ENCODE results near the gene GPC2. TPM values are rescaled to one million over a fixed set of nuclear protein-coding genes. Genes with fewer than 3 reads are reported as not detected.
A peak's percentile ranks its signal among the peaks of the same experiment; 100 is the strongest.
"Not testable (repeated sequence)": the region's sequence is repeated elsewhere in the genome, so short reads cannot be mapped to it uniquely, and the experiment has no call there.

Gene GPC2
- 17.0 and 61.0 TPM in 2 replicates for total RNA-seq (ENCODE audit: low replicate concordance)

GRCh38 chr7:100177045-100178001 lies at the start of gene GPC2, which contains the start of gene STAG3:
GPC2 (minus strand) TSS chr7:100177381; CDS start chr7:100177199, 182 bp downstream.
STAG3 (plus strand) TSS chr7:100177918; CDS start chr7:100180557, 2,639 bp downstream.
- peaks cover 27% of the 10 kb centered on the region for H3K4me1 Mint-ChIP-seq
- peaks cover 17% of the 10 kb centered on the region for H3K27me3 ChIP-seq
- H3K4me2 ChIP-seq, result peak within 1 kb of the TSS; percentile 87
- H3K79me2 ChIP-seq (ENCODE audit: low read depth), result peaks cover 10% of the 10 kb centered on the region
- H3K36me3 ChIP-seq, result no peaks in the 10 kb centered on the region
- peaks cover 35% of the 10 kb centered on the region for H4K20me1 ChIP-seq (ENCODE audit: low read depth)
- peaks cover 11% of the 10 kb centered on the region for H3F3A ChIP-seq (ENCODE audit: low read depth)
- peak; percentile 98 for DNase-seq (ENCODE audit: low spot score)
- H3K4me1 ChIP-seq, result peaks cover 7% of the 10 kb centered on the region
- H3K36me3 Mint-ChIP-seq, result peaks cover 15% of the 10 kb centered on the region
- no peaks in the 10 kb centered on the region for H3K9me3 ChIP-seq (ENCODE audit: low read depth)
- H3K27ac ChIP-seq, result no peak within 1 kb of the TSS
- H3K4me3 ChIP-seq, result peak within 1 kb of the TSS; percentile 95
- no peak for TF ChIP-seq CTCF (IDR thresholded peaks at IDR 0.05)
- TF ChIP-seq EZH2phosphoT487 (IDR thresholded peaks at IDR 0.05), result no peak
- no peak for TF ChIP-seq EZH2 (IDR thresholded peaks at IDR 0.05)
- H3K4me3 Mint-ChIP-seq, result peak within 1 kb of the TSS; percentile 94
- H3K9ac ChIP-seq, result peak within 1 kb of the TSS; percentile 64
- H3K9me3 Mint-ChIP-seq, result no peaks in the 10 kb centered on the region
- H2AFZ ChIP-seq (replicated peaks), result peak within 1 kb of the TSS; percentile 83
- peaks cover 9% of the 10 kb centered on the region for H3K27me3 Mint-ChIP-seq (ENCODE audit: insufficient read depth, low read depth)
- no peak within 1 kb of the TSS for H3K27ac Mint-ChIP-seq

GRCh38 chr7:100224891-100225290 lies 47.7 kb upstream of the GPC2 start:
- not testable (repeated sequence) for H3K4me2 ChIP-seq; H3K27ac Mint-ChIP-seq; H4K20me1 ChIP-seq (ENCODE audit: low read depth); H3K9ac ChIP-seq; H3K9me3 ChIP-seq (ENCODE audit: low read depth); H3K27me3 ChIP-seq; H2AFZ ChIP-seq (replicated peaks); H3K27me3 Mint-ChIP-seq (ENCODE audit: insufficient read depth, low read depth); H3K27ac ChIP-seq; H3K4me1 ChIP-seq; H3K36me3 ChIP-seq; H3K4me3 Mint-ChIP-seq; H3K36me3 Mint-ChIP-seq; H3K4me3 ChIP-seq; H3K79me2 ChIP-seq (ENCODE audit: low read depth); DNase-seq (ENCODE audit: low spot score); H3K9me3 Mint-ChIP-seq
- peaks cover 12% of the 10 kb centered on the region for H3K4me1 Mint-ChIP-seq
- H3F3A ChIP-seq (ENCODE audit: low read depth), result peaks cover 13% of the 10 kb centered on the region

DNA sequence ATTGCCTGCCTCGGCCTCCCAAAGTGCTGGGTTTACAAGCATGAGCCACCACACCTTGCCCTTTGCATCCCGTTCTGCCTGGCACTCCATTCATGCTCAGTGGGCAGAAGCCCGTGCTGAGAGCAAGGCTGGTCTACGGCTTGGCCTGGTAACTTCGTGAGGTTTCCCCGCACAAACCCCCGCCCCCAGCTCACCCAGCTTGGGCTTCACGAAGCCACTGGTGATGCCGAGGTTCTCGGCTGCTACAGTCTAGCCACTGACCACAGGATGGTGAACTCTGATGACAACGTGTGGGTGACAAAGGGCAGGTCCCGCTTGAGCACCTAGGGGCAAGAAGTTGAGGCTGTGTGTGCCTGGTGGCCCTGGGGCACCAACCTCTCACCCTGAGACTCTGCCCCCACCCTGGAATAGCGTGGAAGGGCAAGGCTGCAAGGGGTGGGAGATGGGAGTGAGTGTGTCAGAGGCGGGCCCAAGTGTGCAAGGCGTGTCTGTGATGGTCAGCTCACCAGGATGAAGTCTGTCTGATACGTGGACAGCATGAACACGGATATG lies 46.3 kb upstream of the GPC2 start:
- not testable (repeated sequence) for H3K36me3 ChIP-seq

DNA sequence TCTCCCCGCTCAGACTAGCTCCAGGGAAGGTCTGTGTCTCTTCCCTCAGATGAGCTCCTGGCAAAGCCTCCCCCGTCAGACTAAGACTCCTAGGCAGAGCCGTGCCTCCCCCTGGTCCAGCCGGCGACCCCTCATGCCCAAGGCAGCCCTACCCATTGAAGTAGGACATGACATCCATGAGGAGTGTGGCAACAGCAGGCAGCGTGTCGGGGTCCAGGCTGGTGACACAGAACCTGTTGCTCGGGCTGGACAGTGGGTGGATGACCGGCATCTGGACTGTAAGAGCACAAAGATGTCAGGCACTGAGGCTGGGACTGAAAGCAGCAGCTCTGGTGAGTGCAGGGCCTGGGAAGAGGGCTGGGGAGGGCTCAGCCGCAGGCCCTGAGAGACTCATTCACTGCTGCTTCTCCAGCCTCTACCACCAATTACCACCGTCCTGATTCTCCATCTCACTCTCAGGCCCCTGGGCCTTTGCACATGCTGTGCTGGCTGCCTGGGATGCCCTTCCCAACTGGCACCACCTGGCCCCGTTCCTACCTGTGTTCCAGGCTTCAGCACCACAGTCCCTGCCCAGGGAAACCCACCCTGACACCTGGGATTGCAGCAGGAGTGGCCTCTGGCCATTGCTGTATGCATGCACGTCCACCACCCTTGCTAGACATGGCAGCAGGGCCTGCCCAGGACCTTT lies 45.4 kb upstream of the GPC2 start:
- H3K36me3 ChIP-seq, result no peaks in the 10 kb centered on the region
- no peaks in the 10 kb centered on the region for H4K20me1 ChIP-seq (ENCODE audit: low read depth)
- DNase-seq (ENCODE audit: low spot score), result no peak
- H3K27ac ChIP-seq, result no peak overlapping the region
- no peaks in the 10 kb centered on the region for H3K79me2 ChIP-seq (ENCODE audit: low read depth)
- Mint-ChIP-seq H3K36me3 (peaks cover 3% of the 10 kb centered on the region), H3K9me3 (no peaks in the 10 kb centered on the region), H3K27me3 (ENCODE audit: insufficient read depth, low read depth) (peaks cover 3% of the 10 kb centered on the region), H3K4me1 (peaks cover 14% of the 10 kb centered on the region), H3K4me3 (no peak overlapping the region), H3K27ac (no peak overlapping the region)
- no peak overlapping the region for H3K9ac ChIP-seq
- TF ChIP-seq EZH2 (IDR thresholded peaks at IDR 0.05) (no peak), CTCF (IDR thresholded peaks at IDR 0.05) (no peak), EZH2phosphoT487 (IDR thresholded peaks at IDR 0.05) (no peak)
- no peak overlapping the region for H3K4me3 ChIP-seq
- H3K9me3 ChIP-seq (ENCODE audit: low read depth), result no peaks in the 10 kb centered on the region
- no peak overlapping the region for H2AFZ ChIP-seq (replicated peaks)
- peaks cover 9% of the 10 kb centered on the region for H3K4me1 ChIP-seq
- peaks cover 13% of the 10 kb centered on the region for H3F3A ChIP-seq (ENCODE audit: low read depth)
- H3K27me3 ChIP-seq, result no peaks in the 10 kb centered on the region
- H3K4me2 ChIP-seq, result no peak overlapping the region

More for the DNA sequence above, 46.3 kb upstream of the GPC2 start:
- not testable (repeated sequence) for H2AFZ ChIP-seq (replicated peaks); H3K27me3 ChIP-seq; H3K9me3 Mint-ChIP-seq; H3K27me3 Mint-ChIP-seq (ENCODE audit: insufficient read depth, low read depth); H3K4me1 ChIP-seq; H3K27ac ChIP-seq; H3K79me2 ChIP-seq (ENCODE audit: low read depth); H3K4me2 ChIP-seq; H3K4me3 Mint-ChIP-seq; H3K9me3 ChIP-seq (ENCODE audit: low read depth); DNase-seq (ENCODE audit: low spot score); H3K27ac Mint-ChIP-seq; H3K9ac ChIP-seq; H4K20me1 ChIP-seq (ENCODE audit: low read depth); H3K36me3 Mint-ChIP-seq; H3K4me3 ChIP-seq
- peaks cover 12% of the 10 kb centered on the region for H3K4me1 Mint-ChIP-seq
- peaks cover 13% of the 10 kb centered on the region for H3F3A ChIP-seq (ENCODE audit: low read depth)
